ENCODE data around the gene HSPA9. TPM values are rescaled to one million over a fixed set of nuclear protein-coding genes. Genes with fewer than 3 reads are reported as not detected.

The HSPA9 gene
- total RNA-seq, 1 donor from 2014 or later: 291 TPM

DNA sequence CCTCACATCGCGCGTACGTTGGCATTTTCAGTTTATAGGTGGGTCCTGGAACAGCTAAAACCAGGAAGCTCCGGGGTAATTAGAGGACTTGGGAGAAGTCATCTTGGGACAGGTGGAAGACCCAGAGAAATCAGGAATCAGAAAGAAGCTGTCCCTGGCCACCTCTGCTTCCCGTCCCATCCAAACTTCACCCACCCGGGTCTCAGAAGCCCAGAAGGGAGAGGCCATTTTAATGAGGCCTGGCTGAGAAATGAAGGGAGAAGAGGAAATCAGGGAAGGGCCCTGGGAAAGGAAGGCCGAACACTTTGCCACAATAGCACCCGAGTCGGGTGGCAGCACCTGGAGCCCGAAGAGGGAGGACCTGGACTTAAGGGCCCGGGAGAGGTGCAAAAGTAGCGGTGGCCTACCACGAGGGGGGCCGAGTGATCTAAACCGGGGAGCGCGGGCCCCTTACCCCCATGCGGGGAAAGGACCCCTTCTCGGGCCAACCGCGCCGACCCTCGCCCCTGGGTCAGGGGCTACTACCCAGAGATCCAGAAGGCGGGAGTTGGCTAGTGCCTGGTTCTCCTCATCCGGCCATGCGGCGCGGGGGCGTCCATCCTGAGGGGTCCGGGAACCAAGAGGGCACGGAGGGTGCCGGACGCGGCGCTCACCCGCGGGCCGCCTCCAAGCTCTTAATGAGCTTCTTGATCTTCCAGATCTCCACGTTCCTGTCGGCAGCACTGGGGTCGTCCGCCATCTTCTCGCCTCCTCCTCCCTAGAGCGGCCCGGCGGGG, 32.8 kb downstream of the HSPA9 start:
- Histone ChIP-seq H3K27ac (replicated peaks) (peak overlapping the region; percentile 98), H3K9me3 (replicated peaks) (no peaks in the 10 kb centered on the region), H3K27me3 (ENCODE audit: low read depth) (no peaks in the 10 kb centered on the region), H3K4me1 (peaks cover 92% of the 10 kb centered on the region), H3K4me3 (peak overlapping the region; percentile 85), H3K36me3 (no peaks in the 10 kb centered on the region)
- intact Hi-C loops (cut with micrococcal nuclease): no loop called here
- no peak for DNase-seq
- no peak for TF ChIP-seq CTCF (IDR thresholded peaks at IDR 0.05; ENCODE audit: borderline replicate concordance)

GRCh38 chr5:138541511-138542179, 33.6 kb downstream of the HSPA9 start:
- no peaks in the 10 kb centered on the region for H3K9me3 ChIP-seq (replicated peaks)
- intact Hi-C loops (cut with micrococcal nuclease): no loop called here
- peak overlapping the region; percentile 85 for H3K4me3 ChIP-seq
- H3K27ac ChIP-seq (replicated peaks): peak overlapping the region; percentile 98
- DNase-seq: no peak
- TF ChIP-seq CTCF (IDR thresholded peaks at IDR 0.05; ENCODE audit: borderline replicate concordance): no peak
- H3K27me3 ChIP-seq (ENCODE audit: low read depth): no peaks in the 10 kb centered on the region
- H3K36me3 ChIP-seq: no peaks in the 10 kb centered on the region
- H3K4me1 ChIP-seq: peaks cover 92% of the 10 kb centered on the region

DNA sequence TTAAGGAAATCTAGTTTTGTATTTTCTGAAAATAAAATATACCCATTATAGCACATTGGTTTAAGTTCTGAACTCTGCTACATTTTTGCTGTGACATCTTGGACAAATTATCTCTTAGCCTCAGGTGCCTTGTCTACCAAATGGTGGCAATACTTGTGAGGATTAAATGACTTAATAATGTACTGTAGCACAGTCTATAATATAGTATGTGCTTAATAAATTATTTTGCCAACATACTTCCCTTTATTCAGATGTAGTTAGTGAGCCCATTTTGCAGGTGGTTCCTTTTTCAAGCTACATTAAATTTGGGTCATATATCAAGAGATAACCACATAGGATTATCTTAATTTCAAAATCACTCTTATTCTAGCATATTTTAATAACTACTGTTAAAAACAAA, 35.4 kb downstream of the HSPA9 start:
- intact Hi-C loops (cut with micrococcal nuclease): no loop called here
- Histone ChIP-seq H3K36me3 (no peaks in the 10 kb centered on the region), H3K27ac (replicated peaks) (peak overlapping the region; percentile 39), H3K4me3 (no peak overlapping the region), H3K4me1 (peaks cover 83% of the 10 kb centered on the region), H3K9me3 (replicated peaks) (no peaks in the 10 kb centered on the region), H3K27me3 (ENCODE audit: low read depth) (no peaks in the 10 kb centered on the region)
- TF ChIP-seq CTCF (IDR thresholded peaks at IDR 0.05; ENCODE audit: borderline replicate concordance): no peak
- no peak for DNase-seq

DNA sequence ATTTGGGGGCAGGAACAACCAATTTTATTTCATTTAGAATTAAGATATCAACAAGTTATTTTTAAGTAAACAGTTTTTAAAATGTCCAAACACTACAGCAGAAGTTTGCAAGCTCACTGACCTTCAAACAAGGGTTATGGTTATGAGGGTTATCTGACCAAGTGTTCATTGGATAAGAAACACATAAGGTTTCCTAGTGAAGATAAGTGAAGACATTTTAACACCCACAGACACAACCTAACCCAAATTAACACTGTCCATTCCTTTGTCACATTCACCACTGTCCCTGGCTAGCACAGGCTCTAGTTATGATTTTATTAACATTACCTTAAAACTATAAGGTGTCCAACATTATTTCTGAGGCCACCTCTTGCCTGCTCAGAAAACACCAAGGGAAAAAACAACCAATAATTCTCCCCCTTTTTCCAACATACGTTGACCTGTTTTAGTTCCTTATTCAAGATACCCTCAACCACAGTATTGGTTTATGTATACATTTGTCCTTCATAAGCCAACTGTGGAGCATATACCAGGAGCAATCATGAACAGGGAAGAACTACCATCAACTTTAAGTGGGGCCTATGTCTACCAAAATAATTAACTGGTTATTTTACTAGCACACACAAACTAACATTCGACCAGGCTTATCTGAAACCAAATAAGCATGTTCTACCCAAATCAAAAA, 36.1 kb downstream of the HSPA9 start:
- Histone ChIP-seq H3K27me3 (ENCODE audit: low read depth) (no peaks in the 10 kb centered on the region), H3K4me3 (no peak overlapping the region), H3K4me1 (peaks cover 83% of the 10 kb centered on the region), H3K9me3 (replicated peaks) (no peaks in the 10 kb centered on the region), H3K27ac (replicated peaks) (peak overlapping the region; percentile 39), H3K36me3 (no peaks in the 10 kb centered on the region)
- intact Hi-C loops (cut with micrococcal nuclease): no loop called here
- no peak for DNase-seq
- TF ChIP-seq CTCF (IDR thresholded peaks at IDR 0.05; ENCODE audit: borderline replicate concordance): no peak

DNA sequence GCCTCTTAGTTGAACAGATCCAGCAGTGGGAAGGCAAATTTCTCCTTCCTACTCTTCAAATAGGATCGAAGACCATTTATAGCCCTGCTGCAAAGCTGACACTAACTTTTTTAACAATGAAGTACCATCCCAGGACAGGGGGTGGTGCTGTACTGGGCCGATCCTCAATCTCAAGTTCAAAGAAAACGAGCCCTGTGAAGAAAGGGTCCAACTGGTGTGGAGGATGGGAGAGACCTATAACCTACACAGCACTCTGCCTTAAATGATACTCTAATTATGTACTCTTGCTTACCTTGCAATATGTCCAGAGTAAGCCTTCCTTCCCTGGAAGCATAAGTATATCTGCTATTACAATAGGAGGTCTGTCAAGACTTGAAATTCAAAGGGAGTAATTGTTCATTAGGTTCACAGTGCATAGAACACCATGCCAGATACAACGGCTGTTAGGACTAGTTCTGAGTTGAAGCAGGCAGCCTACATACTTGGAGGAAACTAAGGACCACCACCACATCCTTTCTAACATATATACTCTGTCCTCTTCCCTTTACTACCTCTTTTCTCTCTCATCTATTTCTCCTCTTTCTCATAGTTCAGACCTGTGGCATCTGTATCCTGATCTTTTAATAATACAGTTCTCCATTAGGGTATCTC, 38.4 kb downstream of the HSPA9 start:
- peak; percentile 31 for TF ChIP-seq CTCF (IDR thresholded peaks at IDR 0.05; ENCODE audit: borderline replicate concordance)
- H3K4me3 ChIP-seq: no peak overlapping the region
- peak overlapping the region; percentile 0 for H3K27ac ChIP-seq (replicated peaks)
- H3K27me3 ChIP-seq (ENCODE audit: low read depth): no peaks in the 10 kb centered on the region
- no peak for DNase-seq
- H3K36me3 ChIP-seq: no peaks in the 10 kb centered on the region
- intact Hi-C loops (cut with micrococcal nuclease): no loop called here
- H3K4me1 ChIP-seq: peaks cover 79% of the 10 kb centered on the region
- H3K9me3 ChIP-seq (replicated peaks): no peaks in the 10 kb centered on the region

Data from left ventricle myocardium inferior (tissue), 1 donor.